ENCODE measurements around the gene MACROD2. TPM values are rescaled to one million over a fixed set of nuclear protein-coding genes. Genes with fewer than 3 reads are reported as not detected.

Gene MACROD2
- polyA plus RNA-seq, 1 experiment = 0.47 TPM

GRCh38 chr20:14984305-14984704 is 989.0 kb downstream of the MACROD2 start:
- POLR2A ChIA-PET = no interaction called here
- Histone ChIP-seq H3K4me3 (ENCODE audit: low read depth, low read length) (no peak overlapping the region), H3K27me3 (ENCODE audit: control insufficient read depth, insufficient read depth, low read length) (no peaks in the 10 kb centered on the region), H3K36me3 (ENCODE audit: control insufficient read depth, insufficient read depth, low read length) (no peaks in the 10 kb centered on the region)
- DNase-seq (ENCODE audit: low read depth) = no peak
- no peak for TF ChIP-seq CTCF (IDR thresholded peaks at IDR 0.05; ENCODE audit: insufficient read depth, low read depth, low read length)
- CTCF ChIA-PET = no interaction called here

- DNase-seq (ENCODE audit: low read depth) = no peak
- CTCF ChIA-PET = no interaction called here
Observed at GRCh38 chr20:14984768-14985622, 989.7 kb downstream of the MACROD2 start.

GRCh38 chr20:14986026-14986655 is 990.8 kb downstream of the MACROD2 start:
- H3K27me3 ChIP-seq (ENCODE audit: control insufficient read depth, insufficient read depth, low read length) = no peaks in the 10 kb centered on the region
- ChIA-PET CTCF (no interaction called here), POLR2A (no interaction called here)
- no peak overlapping the region for H3K4me3 ChIP-seq (ENCODE audit: low read depth, low read length)
- no peak for TF ChIP-seq CTCF (IDR thresholded peaks at IDR 0.05; ENCODE audit: insufficient read depth, low read depth, low read length)
- no peaks in the 10 kb centered on the region for H3K36me3 ChIP-seq (ENCODE audit: control insufficient read depth, insufficient read depth, low read length)
- no peak for DNase-seq (ENCODE audit: low read depth)

More at GRCh38 chr20:14984768-14985622, 989.7 kb downstream of the MACROD2 start:
- H3K4me3 ChIP-seq (ENCODE audit: low read depth, low read length) = no peak overlapping the region
- H3K27me3 ChIP-seq (ENCODE audit: control insufficient read depth, insufficient read depth, low read length) = no peaks in the 10 kb centered on the region
- no peak for TF ChIP-seq CTCF (IDR thresholded peaks at IDR 0.05; ENCODE audit: insufficient read depth, low read depth, low read length)
- no peaks in the 10 kb centered on the region for H3K36me3 ChIP-seq (ENCODE audit: control insufficient read depth, insufficient read depth, low read length)
- POLR2A ChIA-PET = no interaction called here

- H3K27me3 ChIP-seq (ENCODE audit: control insufficient read depth, insufficient read depth, low read length) = no peaks in the 10 kb centered on the region
- no peak for DNase-seq (ENCODE audit: low read depth)
- no peak overlapping the region for H3K4me3 ChIP-seq (ENCODE audit: low read depth, low read length)
- no peaks in the 10 kb centered on the region for H3K36me3 ChIP-seq (ENCODE audit: control insufficient read depth, insufficient read depth, low read length)
- no peak for TF ChIP-seq CTCF (IDR thresholded peaks at IDR 0.05; ENCODE audit: insufficient read depth, low read depth, low read length)
- ChIA-PET POLR2A (no interaction called here), CTCF (no interaction called here)
Observed at GRCh38 chr20:14986656-14987055, 991.3 kb downstream of the MACROD2 start.

- no peaks in the 10 kb centered on the region for H3K27me3 ChIP-seq (ENCODE audit: control insufficient read depth, insufficient read depth, low read length)
- H3K36me3 ChIP-seq (ENCODE audit: control insufficient read depth, insufficient read depth, low read length) = no peaks in the 10 kb centered on the region
- ChIA-PET CTCF (no interaction called here), POLR2A (no interaction called here)
- TF ChIP-seq CTCF (IDR thresholded peaks at IDR 0.05; ENCODE audit: insufficient read depth, low read depth, low read length) = no peak
- H3K4me3 ChIP-seq (ENCODE audit: low read depth, low read length) = no peak overlapping the region
- DNase-seq (ENCODE audit: low read depth) = no peak
Observed at GRCh38 chr20:14989535-14990290, 994.4 kb downstream of the MACROD2 start.

Data from BJ (cell line).